Endothelial cell of umbilical vein (primary cell): ENCODE measurements around the gene PRIM2.
"Not testable (repeated sequence)": the region's sequence is repeated elsewhere in the genome, so short reads cannot be mapped to it uniquely, and the experiment has no call there.

Source experiments
- GATA2 ChIP-seq: IDR thresholded peaks from 2 replicates; pipeline ENCODE4 v1.7.0; 2011; ENCODE audit warnings: low read depth, mild to moderate bottlenecking, moderate library complexity, mixed read lengths, low read length; ENCODE audit not compliant: insufficient read length, insufficient read depth
- POLR2A ChIP-seq: IDR thresholded peaks from 2 replicates; pipeline ENCODE4 v1.6.1; 2012; ENCODE audit warnings: low read depth, mild to moderate bottlenecking, control low read depth, low read length
- TF ChIP-seq, protein P1 (sequence below), 2 donors: IDR thresholded peaks; 1 replicate in 1 of 2; 2 replicates in 1 of 2; pipeline ENCODE4 v1.5.1; 2011; ENCODE audit warnings: low read length in 2 of 2, mild to moderate bottlenecking in 2 of 2, moderate library complexity in 2 of 2, control low read depth in 1 of 2, inconsistent platforms in 1 of 2, low read depth in 1 of 2; ENCODE audit not compliant: insufficient read depth in 1 of 2; ENCODE audit errors: extremely low read depth in 1 of 2

DNA sequence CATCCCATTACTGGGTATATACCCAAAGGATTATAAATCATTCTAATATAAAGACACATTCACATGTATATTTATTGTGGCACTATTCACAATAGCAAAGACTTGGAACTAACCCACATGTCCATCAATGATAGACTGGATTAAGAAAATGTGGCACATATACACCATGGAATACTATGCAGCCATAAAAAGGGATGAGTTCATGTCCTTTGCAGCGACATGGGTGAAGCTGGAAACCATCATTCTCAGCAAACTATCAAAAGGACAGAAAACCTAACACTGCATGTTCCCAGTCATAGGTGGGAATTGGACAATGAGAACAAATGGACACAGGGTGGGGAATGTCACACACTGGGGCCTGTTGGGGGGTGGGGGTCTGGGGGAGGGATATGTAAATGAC lies 24.0 kb upstream of the PRIM2 start:
- TF ChIP-seq, protein P1, sequence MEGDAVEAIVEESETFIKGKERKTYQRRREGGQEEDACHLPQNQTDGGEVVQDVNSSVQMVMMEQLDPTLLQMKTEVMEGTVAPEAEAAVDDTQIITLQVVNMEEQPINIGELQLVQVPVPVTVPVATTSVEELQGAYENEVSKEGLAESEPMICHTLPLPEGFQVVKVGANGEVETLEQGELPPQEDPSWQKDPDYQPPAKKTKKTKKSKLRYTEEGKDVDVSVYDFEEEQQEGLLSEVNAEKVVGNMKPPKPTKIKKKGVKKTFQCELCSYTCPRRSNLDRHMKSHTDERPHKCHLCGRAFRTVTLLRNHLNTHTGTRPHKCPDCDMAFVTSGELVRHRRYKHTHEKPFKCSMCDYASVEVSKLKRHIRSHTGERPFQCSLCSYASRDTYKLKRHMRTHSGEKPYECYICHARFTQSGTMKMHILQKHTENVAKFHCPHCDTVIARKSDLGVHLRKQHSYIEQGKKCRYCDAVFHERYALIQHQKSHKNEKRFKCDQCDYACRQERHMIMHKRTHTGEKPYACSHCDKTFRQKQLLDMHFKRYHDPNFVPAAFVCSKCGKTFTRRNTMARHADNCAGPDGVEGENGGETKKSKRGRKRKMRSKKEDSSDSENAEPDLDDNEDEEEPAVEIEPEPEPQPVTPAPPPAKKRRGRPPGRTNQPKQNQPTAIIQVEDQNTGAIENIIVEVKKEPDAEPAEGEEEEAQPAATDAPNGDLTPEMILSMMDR (IDR thresholded peaks at IDR 0.05; ENCODE audit: extremely low read depth in 1 of 2, insufficient read depth in 1 of 2, low read depth in 1 of 2, low read length in 2 of 2), result not testable (repeated sequence)
- TF ChIP-seq POLR2A, GATA2: not testable (repeated sequence)
